ENCODE results near the gene LHFPL2.
"Not testable (repeated sequence)": the region's sequence is repeated elsewhere in the genome, so short reads cannot be mapped to it uniquely, and the experiment has no call there.

The LHFPL2 gene

DNA sequence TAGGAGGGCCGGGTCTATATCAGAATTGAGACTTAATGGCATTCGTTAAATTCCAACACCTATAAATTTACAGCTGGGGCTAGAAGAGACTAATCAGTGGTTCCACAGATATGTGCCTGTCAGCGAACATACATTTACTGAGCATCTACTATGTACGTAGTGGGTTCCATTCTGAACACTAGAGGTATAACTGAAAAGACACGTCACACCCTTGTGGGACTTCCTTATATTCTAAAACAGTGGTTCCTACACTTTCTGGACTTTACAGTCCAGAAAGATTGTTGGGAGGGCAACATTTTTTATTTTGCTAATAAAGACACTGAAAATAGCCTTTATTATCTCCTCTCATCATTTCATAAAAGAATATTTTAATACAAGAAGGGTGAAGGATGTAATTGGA is 147.7 kb downstream of the LHFPL2 start:
- no peak for DNase-seq (ENCODE audit: low spot score)

DNA sequence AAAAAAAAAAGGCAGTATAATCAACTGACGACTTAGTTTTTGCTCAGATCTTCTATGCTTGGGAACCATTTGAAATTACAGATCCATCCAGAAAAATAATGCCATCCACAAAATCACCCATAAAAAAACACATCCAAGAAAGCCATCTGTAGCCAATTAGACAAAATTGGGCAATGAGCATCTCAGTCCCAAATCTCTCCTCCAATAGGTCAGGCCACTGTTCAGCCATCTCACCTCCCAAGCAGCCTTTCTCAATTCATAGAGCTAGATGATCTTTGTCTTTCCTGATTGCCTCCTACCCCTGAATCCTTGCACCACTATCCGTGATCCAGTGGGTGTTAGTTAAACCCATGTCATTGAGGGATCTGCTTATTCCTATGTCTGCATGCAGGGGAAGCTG is 148.5 kb downstream of the LHFPL2 start:
- DNase-seq (ENCODE audit: low spot score): no peak

DNA sequence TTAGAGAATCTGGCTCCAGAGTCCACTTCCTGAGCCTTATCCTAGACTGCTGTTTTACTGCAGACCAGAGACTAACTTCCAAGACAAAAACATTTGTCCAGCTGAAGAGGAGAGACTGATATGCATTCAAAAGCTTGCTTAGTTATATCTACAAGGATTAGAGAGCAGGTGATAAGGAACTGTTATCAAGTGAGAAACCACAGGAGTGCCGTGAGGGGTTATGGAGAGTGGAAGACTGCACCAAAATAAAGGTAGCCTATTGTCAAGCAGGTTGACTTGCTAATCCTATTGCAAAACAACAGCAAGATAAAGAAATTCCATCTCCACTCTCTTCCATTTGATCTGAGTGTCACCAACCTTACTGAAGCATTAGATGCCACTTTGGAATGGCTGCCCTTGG is 149.1 kb downstream of the LHFPL2 start:
- DNase-seq (ENCODE audit: low spot score): no peak

DNA sequence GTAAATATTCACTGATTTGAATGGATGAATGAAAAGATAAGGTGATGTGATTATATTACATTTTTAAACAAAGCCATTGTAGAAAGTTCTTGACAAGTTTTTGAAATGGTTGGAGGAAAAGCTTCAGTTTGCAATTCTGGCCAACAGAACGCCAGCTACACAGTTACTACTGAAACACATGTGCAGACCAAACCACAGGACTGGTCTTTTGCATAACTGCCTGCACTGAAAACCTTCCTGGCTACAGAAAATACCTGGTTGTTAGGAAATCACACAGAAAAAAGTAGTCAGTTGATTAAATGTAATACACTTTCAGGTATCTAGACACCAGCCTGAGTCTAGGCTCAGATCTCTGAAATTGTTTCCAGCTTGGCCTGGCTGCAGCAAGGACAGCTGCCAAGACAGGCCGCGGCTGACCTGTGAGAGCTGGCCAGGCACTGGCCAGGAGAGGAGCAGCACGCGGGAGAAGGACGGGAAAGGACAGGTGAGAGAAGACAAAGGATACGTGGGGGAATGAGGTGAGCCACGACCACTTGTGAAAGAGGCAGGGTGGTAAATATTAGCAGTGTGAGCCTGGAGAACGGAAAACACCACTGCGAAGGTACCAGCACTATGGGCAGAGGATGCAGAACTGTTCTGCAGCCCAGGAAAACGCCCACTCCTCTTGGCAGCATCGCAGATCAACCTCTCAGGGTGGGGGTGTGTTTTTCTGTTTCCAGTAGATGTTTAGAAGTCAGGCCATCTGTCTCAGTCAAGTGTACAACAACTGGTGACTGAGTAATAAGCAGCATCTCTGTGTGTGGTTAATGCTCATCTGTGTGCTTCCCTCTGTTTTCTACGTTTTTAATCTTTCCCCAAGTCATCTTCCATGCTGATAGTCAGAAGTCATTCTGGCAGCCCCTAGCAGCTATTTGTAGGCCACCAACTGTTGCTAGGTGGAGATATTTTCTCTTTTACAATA is 150.7 kb downstream of the LHFPL2 start:
- peak; percentile 51 for DNase-seq (ENCODE audit: low spot score)

DNA sequence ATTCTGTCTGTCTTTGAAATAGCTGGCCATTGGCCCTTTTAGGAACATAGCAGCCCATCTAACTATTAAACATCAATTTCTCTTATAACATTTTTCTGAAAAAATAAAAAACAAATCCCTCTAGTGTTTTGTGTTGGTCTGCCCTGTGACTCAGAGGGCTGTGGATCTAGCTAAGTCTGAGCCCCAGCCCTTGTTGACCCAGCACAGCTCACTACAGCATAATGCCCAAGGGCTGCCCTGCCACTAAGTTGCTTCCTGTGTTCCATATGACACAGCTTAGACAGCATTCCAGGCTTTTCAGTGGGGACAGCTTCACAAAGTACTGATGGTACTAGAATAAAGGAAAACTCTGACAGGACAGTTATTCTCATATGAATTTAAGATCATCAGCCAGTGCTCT is 152.2 kb downstream of the LHFPL2 start:
- DNase-seq (ENCODE audit: low spot score): no peak

DNA sequence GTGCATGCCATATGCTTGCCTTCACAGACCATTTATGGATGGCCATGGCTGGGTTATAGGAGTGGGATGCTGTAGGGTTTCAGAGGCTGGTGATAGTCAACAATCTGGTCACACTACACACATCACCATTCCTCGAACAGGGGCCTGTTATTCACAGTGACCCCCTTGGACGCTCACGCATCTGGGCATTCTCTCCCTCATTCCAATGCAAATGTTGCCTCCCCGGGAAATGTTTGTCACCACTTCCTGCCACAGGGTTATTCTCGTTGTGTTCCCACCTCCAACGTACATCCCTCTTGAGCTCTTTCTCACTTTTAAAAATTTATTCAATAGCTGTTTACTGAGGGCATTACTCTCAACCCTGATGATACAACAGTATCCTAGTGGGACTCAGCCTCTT is 152.8 kb downstream of the LHFPL2 start:
- no peak for DNase-seq (ENCODE audit: low spot score)

DNA sequence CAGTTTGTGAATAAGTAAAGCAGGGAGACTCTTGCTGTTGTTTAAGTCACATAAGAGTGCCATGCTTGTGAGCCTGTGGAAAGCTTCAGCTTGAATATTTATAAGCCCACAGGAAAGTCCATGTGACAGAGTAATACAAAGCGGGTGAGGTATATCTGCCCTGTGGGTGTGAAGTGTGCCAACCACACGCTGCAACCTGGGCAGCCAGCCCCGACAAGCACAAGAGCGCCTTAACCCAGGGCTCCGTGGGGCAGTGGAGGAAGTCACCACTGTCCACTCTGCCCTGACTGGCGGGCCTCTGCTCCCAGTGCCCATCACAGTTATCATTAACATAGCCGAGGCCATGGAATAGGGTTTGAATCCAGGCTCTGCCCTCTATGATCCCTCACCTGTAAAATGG is 155.9 kb downstream of the LHFPL2 start:
- DNase-seq (ENCODE audit: low spot score): no peak

DNA sequence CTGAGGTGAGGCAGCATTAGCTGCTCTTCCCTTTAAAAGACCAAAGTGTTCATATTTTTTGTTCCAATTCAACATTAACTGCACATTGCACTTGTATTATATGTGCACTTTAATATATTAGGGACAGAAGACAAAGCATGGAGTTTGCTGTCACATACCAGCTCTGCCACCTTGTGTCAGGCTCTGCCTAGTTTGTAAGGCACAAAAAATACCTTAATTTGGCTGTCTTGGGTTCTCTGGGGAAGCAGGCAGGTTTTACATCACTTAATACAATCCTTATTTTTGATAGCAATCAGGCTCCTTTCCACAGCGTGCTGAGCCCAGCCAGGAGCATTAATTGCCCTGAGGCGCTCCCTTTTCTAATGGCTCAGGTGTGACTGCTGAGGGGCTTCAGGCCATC is 156.3 kb downstream of the LHFPL2 start:
- DNase-seq (ENCODE audit: low spot score): no peak

DNA sequence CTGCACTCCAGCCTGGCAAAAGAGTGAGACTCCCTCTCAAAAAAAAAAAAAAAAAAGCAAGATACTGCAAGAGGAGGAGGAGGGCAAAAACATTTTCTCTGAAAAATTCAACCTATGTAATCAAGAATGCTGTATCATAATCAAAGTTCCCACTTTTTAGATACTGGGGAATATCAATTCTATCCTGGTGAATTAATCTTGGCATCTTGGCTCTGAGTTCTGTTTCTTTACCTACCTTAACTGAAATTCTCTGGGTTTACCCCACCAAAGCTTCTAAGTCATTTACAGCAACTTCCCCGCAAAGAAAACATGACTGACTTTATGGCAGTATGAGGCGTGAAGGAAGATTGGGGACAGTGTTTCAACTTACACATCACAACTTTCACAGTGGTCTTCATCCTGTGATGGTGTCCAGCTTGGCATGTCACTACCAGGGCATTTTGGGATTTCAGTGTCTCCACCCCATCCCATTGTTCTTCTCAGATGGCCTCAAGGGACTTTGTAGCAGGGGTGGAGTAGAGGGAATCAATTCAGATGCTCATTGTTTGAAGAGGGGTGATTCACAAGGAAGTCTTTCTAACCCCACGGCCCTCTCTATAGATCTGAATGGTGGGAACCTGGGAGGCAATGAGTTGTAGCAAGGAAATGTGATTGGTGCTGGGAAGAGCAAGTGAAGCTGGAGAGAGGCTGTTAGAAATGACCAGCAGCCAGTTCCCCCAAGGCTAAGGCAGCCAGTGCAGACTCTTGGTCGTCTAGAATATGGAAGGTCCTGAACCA is 157.7 kb downstream of the LHFPL2 start:
- no peak for DNase-seq (ENCODE audit: low spot score)

DNA sequence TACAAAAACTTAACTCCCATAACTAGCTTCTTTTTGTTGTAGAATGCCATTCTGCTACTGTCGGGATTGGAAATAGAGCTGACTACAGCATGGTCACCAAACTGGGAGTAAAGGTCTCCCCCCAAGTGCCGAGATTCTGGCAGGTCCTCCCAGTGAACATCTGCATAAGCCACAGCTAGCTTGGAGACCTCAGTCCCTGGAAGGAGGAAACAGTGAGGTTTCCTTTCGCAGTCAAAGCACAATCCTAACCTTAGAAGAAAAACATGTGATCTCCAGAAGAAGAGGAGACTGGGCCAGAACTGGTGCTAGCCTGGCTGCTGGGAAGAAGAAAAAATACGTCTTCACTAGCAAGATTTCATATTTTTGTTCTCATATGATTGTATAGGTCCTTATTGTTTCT is 160.7 kb downstream of the LHFPL2 start:
- no peak for DNase-seq (ENCODE audit: low spot score)

DNA sequence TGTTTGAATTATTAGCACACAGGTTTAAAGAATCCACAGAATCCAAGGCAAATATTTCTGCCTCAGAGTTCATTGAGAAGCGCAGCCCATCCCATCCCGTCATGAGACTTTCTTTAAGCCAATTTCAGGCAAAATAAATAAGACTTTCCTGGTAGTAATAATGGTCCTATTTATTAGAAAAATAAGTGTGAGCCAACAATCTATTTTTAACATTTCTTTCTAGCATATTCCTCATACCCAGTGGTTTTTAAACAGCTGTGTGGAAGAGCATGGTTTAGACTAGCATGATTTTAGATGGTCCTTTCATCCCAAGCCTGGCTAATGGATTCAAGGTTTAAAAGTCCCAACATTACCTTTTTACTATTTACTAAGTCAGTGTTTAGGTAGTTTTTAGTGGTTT is 162.4 kb downstream of the LHFPL2 start:
- no peak for DNase-seq (ENCODE audit: low spot score)

DNA sequence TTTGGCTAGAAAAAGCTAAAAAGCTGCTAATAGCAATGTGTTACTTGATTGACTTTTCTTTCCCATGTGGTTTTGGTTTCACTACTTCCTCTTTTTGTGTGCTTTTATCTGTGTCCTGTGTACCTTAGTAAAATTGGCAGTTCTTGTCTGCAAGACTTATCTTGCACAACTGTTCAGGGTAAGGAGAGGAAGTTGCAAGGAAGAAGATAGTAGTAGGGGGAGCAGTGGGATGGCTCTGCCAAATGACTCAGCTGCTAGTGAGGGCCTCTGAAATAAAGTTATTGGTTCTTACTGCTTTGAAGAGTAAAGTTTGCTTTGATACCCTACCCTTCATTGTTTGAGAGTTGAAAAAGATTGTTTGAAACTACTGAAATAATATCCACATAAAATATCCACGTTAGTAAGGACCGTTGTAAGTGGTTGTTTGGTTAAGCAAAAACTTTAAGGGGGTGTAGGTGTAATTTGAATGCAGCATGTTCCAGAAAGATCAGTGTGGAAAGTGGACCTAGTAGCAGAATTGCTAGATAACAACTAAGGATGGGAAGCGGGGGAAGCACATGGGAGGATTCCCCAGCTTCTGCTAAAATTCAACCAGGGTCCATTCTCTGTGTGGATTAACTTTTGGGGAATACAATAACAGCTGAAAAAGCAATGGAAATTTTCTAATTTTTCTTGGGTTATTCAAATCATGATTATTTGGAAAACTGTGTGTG is 164.6 kb downstream of the LHFPL2 start:
- DNase-seq (ENCODE audit: low spot score): no peak

DNA sequence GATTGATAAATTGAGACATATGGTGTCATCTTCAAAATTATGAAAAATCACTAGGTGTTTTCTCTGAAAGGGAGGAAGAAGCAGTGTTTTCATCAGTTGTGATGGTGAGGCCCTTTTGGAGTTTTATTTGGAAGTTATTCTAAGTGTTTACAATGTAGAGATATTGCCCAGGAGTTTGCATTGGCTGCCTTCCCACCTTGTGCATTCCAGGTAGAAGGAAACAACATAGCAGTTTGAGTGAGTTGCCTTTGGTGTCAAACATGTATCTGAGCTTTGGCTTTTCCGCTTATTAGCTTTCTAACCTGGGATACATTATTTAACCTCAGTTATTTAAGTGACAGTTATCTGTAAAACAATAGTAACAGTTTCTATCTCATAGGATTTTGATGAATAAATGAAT is 165.6 kb downstream of the LHFPL2 start:
- DNase-seq (ENCODE audit: low spot score): no peak

DNA sequence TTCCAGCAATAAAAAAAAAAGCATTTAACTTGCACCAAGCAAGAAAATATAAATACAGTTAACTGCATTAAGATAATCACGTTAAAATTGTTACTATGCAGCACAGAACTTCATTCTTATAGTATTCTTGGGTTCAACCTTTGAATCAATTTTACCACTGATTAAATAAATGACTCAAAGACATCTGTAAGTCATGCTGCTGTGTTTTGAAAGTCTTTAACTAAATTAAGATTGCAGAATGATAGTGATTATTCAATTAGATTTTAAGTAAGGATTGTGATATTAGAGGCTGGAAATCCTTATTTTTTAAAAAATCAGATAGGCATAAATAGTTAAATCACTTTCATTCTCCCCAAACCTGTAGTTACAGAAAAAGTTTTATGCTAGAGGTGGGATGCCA is 171.8 kb downstream of the LHFPL2 start:
- no peak for DNase-seq (ENCODE audit: low spot score)

DNA sequence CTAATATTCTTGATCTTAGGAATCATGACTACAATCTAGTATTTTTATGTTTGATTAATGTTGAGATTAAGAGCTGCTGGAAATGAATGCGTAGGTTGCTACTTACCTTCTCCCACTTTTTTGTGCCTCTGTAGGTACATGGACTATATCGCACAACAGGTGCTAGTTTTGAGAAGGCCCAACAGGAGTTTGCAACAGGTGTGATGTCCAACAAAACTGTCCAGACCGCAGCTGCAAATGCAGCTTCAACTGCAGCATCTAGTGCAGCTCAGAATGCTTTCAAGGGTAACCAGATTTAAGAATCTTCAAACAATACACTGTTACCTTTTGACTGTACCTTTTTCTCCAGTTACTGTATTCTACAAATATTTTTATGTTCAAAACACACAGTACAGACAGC is 173.2 kb downstream of the LHFPL2 start:
- DNase-seq (ENCODE audit: low spot score): no peak

DNA sequence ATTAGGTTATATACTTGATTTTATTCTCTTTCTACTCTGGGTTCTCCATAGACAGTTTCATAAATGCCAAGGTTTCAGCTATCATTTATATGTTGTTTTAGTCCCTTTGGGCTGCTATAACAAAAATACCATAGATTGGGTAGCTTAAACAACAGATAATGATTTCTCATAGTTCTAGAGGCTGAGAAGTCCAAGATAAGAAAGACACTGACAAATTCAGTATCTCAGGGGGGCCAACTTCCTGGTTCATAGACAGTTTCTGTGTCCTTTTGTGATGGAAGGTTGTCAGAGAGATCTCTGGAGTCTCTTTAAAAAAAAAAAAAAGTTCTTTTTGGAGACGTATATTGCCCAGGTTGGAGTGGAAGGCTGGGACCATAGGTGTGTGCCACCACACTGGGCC is 174.8 kb downstream of the LHFPL2 start:
- no peak for DNase-seq (ENCODE audit: low spot score)

DNA sequence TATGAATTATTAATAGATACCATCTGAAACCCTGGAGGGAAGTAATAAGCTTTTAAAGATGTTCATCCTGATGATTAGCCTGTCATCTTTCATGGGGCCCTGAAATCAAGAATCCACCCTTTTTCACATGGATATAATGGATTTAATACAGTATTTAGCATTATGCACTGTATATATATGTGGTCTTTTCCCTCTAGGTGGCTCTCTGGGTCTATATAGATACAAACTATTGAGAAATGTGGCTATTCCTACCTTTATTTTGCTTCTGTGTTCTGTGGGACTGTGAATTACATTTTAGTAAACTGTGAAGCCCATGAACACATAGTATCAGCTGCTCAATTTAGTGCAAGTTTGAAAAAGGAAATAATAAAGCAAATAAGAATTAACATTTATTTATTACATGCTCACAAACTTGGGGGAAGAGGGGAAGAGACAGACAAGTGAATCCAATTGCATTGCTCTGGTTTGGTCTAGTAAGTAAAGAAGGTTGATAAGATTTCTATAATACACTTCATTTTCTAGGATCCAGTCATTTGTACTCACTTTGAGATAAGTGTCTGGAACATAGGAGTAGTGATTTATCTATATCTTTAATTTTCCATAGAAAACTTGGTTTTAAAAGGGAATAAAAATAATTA is 176.0 kb downstream of the LHFPL2 start:
- no peak for DNase-seq (ENCODE audit: low spot score)

DNA sequence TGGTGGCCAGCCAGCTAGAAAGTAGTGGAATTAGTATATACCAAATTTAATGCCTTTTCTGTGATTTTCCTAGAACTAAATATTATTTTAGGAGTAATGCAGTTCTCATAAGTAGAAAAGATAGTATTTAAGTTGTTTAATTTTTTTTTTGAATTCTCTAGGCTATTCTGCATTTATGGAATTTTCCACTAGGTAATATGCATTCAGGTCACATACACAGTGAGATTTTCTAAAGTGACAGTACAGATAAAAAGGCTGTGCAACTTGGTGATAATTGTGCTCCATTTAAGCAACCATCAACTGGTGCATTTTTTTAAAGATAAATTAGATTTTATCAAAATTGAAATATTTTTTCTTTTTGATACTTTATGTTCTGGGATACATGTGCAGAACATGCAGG is 176.7 kb downstream of the LHFPL2 start:
- no peak for DNase-seq (ENCODE audit: low spot score)

DNA sequence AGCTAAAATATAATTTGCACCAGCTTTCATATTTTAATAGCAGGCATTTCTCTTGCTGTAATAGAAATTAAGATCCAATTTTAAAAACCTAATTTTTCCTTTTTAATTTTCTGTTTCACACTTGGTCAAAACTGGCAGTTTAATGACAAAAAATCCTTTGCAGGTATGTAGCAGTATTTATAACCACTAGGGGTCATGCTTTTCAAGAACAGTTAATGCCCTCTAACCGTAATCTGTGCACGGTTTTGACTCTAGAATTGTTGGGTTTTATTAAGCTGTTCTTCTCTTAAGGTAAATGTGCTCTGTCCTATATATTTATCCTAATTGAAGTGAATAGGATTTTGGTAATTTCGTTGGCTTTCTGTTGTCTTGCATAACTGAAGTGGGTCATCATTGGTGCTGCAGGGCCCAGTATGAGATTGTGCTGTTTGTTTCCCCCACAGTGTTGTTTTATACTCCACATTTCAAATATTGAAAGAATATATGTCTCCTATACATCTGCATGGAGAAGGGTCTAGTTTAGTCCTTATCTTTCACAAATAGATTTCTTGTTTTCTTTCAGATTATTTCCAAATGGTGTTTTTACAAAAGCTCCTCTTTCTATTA is 180.7 kb downstream of the LHFPL2 start:
- peak; percentile 22 for DNase-seq (ENCODE audit: low spot score)

DNA sequence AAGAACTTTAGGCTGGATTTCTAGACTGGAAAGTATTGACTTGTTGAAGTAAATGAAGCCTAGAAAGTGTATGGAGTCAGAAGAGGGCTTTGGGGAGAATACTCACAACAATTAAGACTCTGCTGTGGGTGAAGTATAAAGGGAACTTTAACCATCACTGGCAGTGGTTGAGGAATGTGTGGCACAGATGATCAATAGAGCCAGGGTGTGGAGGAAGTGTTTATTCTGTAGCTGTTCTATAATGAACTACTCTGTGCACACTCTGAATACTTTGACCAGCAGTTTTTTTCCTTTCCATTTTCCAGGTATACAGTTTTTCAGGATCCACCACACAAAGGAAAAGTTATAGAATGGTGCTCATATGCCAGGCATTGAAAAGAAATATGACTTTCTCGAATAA is 181.4 kb downstream of the LHFPL2 start:
- no peak for DNase-seq (ENCODE audit: low spot score)

DNA sequence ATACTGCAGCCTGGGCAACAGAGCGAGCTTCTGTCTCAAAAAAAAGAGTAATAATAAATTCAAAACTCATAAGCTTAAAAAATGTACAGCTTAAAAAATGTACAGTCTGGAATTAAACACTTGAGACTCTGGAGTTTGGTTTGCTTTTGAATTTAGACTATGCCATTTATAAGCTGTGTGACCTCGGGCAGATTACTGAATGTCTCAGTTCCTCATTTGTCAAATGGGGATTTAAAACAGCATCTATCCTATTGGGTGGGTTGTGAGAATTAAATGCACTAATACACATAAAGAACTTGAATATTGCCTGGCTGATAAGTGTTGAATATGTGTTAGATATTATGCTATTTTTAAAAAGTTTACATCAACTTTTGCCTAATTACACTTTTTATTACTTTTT is 189.7 kb downstream of the LHFPL2 start:
- no peak for DNase-seq (ENCODE audit: low spot score)

DNA sequence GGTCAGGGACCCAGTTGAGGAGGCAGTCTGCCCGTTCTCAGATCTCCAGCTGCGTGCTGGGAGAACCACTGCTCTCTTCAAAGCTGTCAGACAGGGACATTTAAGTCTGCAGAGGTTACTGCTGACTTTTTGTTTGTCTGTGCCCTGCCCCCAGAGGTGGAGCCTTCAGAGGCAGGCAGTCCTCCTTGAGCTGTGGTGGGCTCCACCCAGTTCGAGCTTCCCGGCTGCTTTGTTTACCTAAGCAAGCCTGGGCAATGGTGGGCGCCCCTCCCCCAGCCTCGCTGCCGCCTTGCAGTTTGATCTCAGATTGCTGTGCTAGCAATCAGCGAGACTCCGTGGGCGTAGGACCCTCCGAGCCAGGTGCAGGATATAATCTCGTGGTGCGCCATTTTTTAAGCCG is 191.1 kb downstream of the LHFPL2 start:
- DNase-seq (ENCODE audit: low spot score): not testable (repeated sequence)

Measured in cerebellar cortex (tissue), 1 donor.